ENCODE measurements around the gene GJC2. TPM values are rescaled to one million over a fixed set of nuclear protein-coding genes. Genes with fewer than 3 reads are reported as not detected.

The GJC2 gene
- total RNA-seq, 1 experiment from 2014 or later, result 1.6 TPM

DNA sequence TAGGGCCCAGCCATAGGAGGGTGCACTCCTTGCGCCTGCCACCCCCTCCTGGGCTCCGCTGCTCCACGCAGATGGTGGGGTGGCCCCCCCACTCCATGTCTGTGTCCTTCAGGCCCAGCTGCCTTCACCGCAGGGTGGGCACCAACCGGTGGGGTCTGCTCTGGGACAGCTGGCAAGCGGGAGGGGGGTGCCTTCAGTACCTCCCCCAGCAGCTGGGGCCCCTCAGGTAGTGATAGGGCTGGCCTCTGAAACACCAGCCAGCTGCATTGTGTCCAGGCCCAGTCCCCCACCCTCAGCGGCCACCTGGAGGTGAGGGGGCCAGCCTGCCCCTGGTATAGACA, 360 bp downstream of the GJC2 start:
- H4K20me1 ChIP-seq (ENCODE audit: control insufficient read depth, insufficient read depth, insufficient read length), result no peaks in the 10 kb centered on the region
- no peaks in the 10 kb centered on the region for H3K9me3 ChIP-seq (ENCODE audit: control insufficient read depth, low read depth, low read length)
- no peaks in the 10 kb centered on the region for H3K79me1 ChIP-seq (ENCODE audit: insufficient read depth, low read depth, low read length, poor library complexity, severe bottlenecking)
- no peak overlapping the region for H2BK120ac ChIP-seq (ENCODE audit: low read depth, low read length, poor library complexity, severe bottlenecking)
- no peak overlapping the region for H4K91ac ChIP-seq (ENCODE audit: insufficient read length, low read depth, low read length)
- H2BK15ac ChIP-seq (ENCODE audit: low read depth, low read length), result no peak overlapping the region
- no peak overlapping the region for H3K27ac ChIP-seq (ENCODE audit: insufficient read length, low read depth, low read length)
- H2AFZ ChIP-seq (ENCODE audit: low read length), result no peak overlapping the region
- H2BK5ac ChIP-seq (ENCODE audit: insufficient read length, low read length), result no peak overlapping the region
- no peaks in the 10 kb centered on the region for H3K4me1 ChIP-seq (ENCODE audit: insufficient read depth, low read length)
- H3K79me2 ChIP-seq (ENCODE audit: insufficient read depth, low read length), result no peaks in the 10 kb centered on the region
- H3K4me2 ChIP-seq (ENCODE audit: insufficient read depth, insufficient read length, low read length), result no peak overlapping the region
- no peaks in the 10 kb centered on the region for H3K36me3 Mint-ChIP-seq (ENCODE audit: insufficient read depth in 1 of 3, low read depth in 3 of 3)
- H3K27me3 Mint-ChIP-seq (ENCODE audit: low read depth), result no peaks in the 10 kb centered on the region
- H3K4ac ChIP-seq (ENCODE audit: low read depth, low read length), result no peak overlapping the region
- no peak overlapping the region for H2BK20ac ChIP-seq (ENCODE audit: low read depth, low read length, poor library complexity, severe bottlenecking)
- H3K9me3 Mint-ChIP-seq, result no peaks in the 10 kb centered on the region
- H3K56ac ChIP-seq (ENCODE audit: insufficient read length, low read depth, low read length), result no peak overlapping the region
- no peak overlapping the region for H3K18ac ChIP-seq (ENCODE audit: insufficient read length, low read depth, low read length)
- no peak overlapping the region for H3T11ph ChIP-seq (ENCODE audit: low read length)
- H3K27me3 ChIP-seq (ENCODE audit: insufficient read depth, low read length), result no peaks in the 10 kb centered on the region
- no peak overlapping the region for H3K27ac Mint-ChIP-seq
- no peak overlapping the region for H2AK5ac ChIP-seq (ENCODE audit: insufficient read length, low read length)
- no peaks in the 10 kb centered on the region for H3K23me2 ChIP-seq (ENCODE audit: insufficient read length, low read depth, low read length, poor library complexity, severe bottlenecking)
- DNase-seq, result no peak
- H3K14ac ChIP-seq (ENCODE audit: insufficient read depth, low read length), result peak overlapping the region; percentile 60; the same call in 1 of the 2 replicates
- no peak overlapping the region for H3K4me3 Mint-ChIP-seq
- peaks cover 2 to 5% of the 10 kb centered on the region in 2 experiments; a peak in 2 of 4 replicates for H3K4me1 Mint-ChIP-seq
- no peak overlapping the region for H4K5ac ChIP-seq (ENCODE audit: insufficient read length, low read depth, low read length)
- H3K9ac ChIP-seq (ENCODE audit: extremely low read depth, insufficient read length, low read length), result no peak overlapping the region
- WGBS (ENCODE audit: extremely low coverage, insufficient read length, low lambda C conversion rate), result no CpG with 5 or more reads among the region's 7 CpGs
- no peak overlapping the region for H2BK12ac ChIP-seq (ENCODE audit: insufficient read length, low read depth, low read length)
- no peak overlapping the region for H4K8ac ChIP-seq (replicated peaks; ENCODE audit: insufficient read length, low read depth, low read length)
- TF ChIP-seq, protein P1, sequence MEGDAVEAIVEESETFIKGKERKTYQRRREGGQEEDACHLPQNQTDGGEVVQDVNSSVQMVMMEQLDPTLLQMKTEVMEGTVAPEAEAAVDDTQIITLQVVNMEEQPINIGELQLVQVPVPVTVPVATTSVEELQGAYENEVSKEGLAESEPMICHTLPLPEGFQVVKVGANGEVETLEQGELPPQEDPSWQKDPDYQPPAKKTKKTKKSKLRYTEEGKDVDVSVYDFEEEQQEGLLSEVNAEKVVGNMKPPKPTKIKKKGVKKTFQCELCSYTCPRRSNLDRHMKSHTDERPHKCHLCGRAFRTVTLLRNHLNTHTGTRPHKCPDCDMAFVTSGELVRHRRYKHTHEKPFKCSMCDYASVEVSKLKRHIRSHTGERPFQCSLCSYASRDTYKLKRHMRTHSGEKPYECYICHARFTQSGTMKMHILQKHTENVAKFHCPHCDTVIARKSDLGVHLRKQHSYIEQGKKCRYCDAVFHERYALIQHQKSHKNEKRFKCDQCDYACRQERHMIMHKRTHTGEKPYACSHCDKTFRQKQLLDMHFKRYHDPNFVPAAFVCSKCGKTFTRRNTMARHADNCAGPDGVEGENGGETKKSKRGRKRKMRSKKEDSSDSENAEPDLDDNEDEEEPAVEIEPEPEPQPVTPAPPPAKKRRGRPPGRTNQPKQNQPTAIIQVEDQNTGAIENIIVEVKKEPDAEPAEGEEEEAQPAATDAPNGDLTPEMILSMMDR (conservative IDR thresholded peaks at IDR 0.05), result no peak
- H3K23ac ChIP-seq (ENCODE audit: insufficient read length, low read depth, low read length), result no peak overlapping the region

Measured in H9 (cell line).